Left ventricle myocardium superior (tissue), 1 donor: Measurements from ENCODE around the gene DSCAM. TPM values are rescaled to one million over a fixed set of nuclear protein-coding genes. Genes with fewer than 3 reads are reported as not detected.
A peak's percentile ranks its signal among the peaks of the same experiment; 100 is the strongest.

Source experiments
- ATAC-seq: fragments of 200-7000 bp; cut with Tn5 transposase; one replicate; pipeline ENCODE4 v1.9.1; 2020; ENCODE audit warnings: mild to moderate bottlenecking, moderate library complexity
- DNase-seq: peaks from one replicate; pipeline ENCODE4 v3.0.0-alpha.2; 2020
- intact Hi-C: fragments of 100-400 bp; cut with micrococcal nuclease; formaldehyde crosslinking; loops from one replicate; pipeline ENCODE4 v1.11.0; 2022
- total RNA-seq: library from RNA; stranded (reverse); fragmentation: NEBNext Ultra II Directional; extraction: Animal tissue kit (Norgen Biotek cat#: 25700); gene quantifications from one replicate; pipeline ENCODE4 v1.2.1, GENCODE V29; 2021
- donor health status: DM: no; HTN: yes; CAD: no; lungs with severe emphysema.

Gene DSCAM
- total RNA-seq, 1 donor from 2014 or later: not detected

DNA sequence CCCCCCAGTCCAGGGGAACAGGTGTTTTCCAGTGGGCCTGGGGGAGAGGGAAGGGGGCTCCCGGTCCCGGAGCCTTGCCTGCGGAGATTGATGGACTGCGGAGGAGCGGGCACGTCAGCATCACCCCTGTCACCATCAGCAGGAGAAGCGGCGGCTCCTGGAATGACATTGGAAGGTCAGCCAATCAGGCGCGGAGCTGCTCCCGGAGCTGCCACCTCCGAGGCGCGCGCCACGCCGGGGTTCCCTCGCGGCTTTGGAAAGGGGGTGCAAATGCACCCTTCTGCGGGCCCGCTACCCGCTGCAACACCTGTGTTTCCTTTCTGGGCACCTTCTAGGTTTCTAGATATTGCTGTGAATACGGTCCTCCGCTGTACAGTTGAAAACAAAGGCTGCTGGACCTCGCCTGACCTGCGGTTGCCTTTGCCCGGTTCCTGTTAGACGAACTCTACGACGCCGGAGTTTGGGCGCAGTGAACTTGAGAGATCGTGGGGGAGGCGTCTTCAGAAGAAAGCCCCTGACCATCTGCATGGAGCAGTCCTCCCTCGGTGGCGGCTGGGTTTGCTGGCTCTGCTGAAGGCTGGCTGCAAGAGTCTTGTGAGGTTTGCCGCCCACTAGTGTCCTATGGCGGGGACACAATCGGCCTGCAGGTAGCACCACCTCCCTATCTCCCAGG, 5.3 kb downstream of the DSCAM start:
- ATAC-seq: peak; percentile 93
- intact Hi-C loops: no loop called here
- DNase-seq: peak; percentile 61

DNA sequence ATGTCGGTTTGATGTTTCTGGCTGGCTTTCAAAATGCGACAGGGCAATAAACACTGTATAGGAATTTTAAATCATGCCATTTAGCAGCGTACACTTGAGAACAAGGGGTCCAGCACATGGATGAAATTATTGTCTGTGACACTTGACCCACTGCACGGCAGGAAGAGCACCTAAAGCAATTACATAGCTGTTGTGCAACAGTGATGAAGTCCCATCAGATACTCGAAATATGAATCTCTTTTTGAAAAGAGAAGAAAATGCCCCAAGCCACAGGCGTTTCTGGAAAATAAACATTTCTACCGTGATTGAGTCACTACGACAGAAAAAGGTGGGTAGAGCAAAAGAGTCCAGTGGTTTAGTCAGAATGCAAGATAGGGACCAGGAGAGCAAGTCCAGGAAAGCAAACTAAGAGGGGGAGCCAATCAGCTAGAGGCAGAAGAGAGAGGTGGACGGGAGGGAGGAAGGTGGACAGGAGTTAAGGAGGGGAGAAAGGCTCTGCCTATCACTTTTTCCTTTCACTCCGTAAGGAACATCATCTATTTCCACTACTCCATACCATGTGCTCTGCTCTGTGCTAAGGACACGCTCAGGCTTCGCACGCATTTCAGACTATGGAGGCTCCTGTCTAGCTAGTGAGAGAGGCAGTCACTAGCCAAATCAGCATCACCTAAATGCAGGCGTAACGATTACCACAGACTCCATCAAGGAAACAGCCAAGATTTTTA, 6.4 kb downstream of the DSCAM start:
- intact Hi-C loops: no loop called here
- no peak for DNase-seq
- no peak for ATAC-seq

DNA sequence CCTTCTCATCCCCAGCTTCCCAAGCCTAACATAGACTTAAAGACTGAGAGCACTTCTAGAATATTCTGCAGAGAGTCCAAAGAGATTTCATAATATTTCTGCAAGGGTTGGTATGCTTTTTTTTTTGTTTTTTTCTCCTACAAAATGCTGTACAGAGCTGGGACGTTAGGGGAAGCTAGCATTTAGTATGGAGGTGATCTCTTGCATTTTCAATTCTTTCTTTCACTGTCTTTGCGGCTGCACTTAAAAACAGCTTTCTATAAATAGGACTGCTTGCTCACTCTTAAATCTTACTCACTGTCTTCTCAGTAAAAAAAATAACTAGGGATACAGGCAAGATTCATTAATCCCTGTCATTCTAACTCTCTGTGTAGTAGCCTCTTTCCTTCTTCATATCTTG, 7.4 kb downstream of the DSCAM start:
- intact Hi-C loops: no loop called here
- no peak for ATAC-seq
- DNase-seq: no peak

DNA sequence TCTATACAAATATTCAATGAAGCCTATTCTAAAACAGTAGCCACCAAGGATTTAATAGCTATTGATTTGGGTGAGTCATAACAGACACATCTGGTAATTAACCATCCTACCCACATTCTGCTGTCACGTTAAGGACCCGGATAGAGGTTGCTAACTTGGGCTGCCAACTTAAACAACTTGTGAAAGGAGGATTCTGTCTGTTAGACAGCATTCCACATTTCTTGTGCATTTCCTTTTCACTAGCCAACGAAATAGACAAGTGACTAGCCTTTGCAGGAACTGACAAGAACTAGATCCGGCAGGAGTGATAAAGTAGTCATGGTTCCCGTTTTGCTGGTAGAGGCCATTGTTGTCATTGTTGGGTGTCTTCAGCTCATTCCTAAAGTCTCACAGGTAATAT, 9.5 kb downstream of the DSCAM start:
- DNase-seq (no peak), ATAC-seq (no peak)
- intact Hi-C loops: no loop called here

DNA sequence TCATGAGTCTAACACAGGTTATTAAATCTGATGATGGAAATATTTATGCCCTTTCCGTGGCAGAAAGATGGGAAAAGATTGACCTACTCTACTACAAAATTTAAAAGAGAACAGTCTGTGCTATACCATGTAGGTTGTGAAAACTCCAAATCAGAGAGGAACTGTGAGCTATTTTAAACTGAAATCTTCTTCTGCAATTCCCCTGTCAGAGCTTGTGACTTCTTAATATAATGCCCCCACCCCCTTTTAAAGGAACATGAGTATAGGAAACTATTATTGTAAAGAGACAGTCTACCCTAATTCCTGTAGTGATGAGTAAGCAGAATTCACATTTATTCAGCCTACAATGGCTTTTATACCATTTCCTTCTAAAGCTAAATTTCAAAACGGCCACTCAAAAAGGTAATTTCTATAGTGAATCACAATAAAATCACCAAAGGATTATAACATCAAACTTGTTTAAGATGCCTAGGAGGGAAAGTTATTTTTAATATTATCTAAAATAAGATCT, 11.7 kb downstream of the DSCAM start:
- no peak for DNase-seq
- intact Hi-C loops: no loop called here
- ATAC-seq: no peak

DNA sequence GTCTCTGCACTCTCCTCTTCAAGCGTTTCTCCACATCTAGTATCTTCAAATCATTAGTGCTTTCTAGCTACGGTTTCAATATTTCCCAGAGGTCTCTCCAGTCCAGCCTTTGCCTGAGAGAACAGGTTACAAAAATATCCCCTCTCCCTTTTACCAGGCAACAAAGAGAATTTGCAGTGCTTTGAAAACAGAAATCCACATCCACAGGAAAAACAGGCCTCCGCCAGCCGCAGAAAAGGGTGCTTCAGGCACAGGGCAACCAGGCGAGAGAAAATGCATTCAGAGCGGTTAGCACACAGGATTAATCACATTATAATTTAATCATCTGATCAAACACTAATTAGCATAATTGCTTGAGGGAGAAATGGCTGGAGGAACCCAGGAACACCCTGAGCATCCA, 13.8 kb downstream of the DSCAM start:
- intact Hi-C loops: no loop called here
- ATAC-seq: no peak
- DNase-seq: no peak

DNA sequence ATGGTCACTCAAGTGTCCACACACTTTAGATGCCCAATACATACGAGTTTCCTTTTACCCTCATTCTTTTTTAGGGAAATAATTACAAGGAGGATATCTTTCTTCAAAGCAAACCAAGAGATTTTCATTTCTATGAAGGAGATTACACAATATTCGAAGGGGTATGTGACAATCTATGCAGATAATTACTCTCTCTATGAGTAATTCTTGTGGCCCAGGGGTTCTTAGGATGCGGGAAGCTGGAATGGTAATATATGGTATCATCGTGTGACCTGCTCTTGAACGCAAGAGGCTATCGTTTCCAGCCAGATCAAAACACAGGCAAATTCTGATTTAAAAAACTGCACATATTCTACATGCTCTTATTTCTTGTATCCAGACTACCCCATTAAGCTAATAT, 14.6 kb downstream of the DSCAM start:
- DNase-seq (no peak), ATAC-seq (no peak)
- intact Hi-C loops: no loop called here

DNA sequence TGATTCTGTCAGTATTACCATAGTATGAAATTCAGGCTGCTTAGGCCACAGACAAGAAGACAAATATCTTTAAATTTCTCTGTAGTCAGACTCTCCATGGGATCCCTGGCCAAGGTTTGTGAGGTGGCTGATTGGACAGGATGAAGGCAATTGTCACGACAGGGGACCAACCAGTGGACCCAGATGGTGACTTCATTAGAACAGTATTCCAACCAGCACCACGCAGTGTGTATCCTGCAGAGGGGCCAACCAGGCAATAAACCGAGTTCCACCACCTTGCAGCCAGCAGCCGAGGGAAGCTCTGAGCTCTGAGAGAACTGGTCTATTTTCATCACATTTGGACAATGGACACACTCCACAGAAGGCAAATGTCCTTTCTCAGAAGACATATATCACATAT, 16.1 kb downstream of the DSCAM start:
- DNase-seq: no peak
- intact Hi-C loops: no loop called here
- no peak for ATAC-seq

DNA sequence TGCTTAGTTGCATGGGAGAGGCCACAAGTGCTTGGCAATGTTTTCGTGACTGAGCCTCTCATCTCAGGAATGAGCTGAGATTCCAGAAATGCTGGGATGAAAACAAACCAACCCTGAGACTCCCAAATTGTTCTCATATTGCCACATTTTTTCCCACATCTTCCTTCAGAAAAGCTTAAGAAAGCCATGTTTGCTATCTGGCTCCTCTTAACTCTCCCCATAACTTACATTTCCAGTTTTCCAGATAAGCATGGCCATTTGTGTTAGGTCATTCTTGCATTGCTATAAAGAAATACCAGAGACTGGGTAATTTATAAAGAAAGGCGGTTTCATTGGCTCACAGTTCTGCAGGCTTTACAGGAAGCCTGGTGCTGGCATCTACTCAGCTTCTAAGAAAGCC, 17.2 kb downstream of the DSCAM start:
- DNase-seq (no peak), ATAC-seq (no peak)
- intact Hi-C loops: no loop called here

DNA sequence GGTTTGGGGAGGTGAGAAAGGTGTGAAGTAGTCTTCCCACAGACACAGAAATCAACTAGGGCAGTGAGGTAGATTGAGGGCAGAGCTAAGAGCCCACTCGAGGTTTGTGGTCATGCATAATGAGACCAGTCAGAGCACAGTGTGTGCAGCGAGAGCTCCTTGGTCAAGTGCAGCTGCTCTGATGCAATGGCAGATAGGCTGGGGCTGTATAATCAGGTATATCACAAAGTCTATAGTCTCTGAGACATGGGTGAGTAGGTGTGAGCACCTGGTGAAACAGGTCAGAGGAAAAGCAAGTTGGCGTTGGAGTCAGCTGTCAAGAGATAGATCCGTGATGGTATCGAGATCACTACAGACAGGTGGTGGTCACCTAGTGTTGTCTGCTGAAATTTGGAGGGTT, 17.6 kb downstream of the DSCAM start:
- ATAC-seq: no peak
- DNase-seq: no peak
- intact Hi-C loops: no loop called here

DNA sequence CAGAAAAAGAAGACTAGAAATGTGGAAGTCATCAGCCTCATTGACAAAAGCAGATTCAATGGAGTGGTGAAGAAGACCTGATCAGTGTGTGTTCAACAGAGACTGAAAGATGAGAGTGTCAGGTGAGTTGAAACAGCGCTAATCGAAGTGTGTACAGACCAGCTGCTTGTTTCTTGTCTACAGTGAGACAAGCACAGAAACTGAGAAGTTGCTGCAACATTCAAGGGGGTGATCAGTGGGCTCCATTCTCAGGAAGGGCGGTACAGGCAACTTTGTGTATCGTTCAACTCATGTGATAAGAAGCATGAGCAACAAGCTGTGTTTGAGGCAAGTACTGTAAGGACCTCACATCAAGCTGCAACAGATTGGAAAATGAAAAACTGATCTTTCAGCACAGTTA, 19.4 kb downstream of the DSCAM start:
- intact Hi-C loops: no loop called here
- DNase-seq (no peak), ATAC-seq (no peak)

DNA sequence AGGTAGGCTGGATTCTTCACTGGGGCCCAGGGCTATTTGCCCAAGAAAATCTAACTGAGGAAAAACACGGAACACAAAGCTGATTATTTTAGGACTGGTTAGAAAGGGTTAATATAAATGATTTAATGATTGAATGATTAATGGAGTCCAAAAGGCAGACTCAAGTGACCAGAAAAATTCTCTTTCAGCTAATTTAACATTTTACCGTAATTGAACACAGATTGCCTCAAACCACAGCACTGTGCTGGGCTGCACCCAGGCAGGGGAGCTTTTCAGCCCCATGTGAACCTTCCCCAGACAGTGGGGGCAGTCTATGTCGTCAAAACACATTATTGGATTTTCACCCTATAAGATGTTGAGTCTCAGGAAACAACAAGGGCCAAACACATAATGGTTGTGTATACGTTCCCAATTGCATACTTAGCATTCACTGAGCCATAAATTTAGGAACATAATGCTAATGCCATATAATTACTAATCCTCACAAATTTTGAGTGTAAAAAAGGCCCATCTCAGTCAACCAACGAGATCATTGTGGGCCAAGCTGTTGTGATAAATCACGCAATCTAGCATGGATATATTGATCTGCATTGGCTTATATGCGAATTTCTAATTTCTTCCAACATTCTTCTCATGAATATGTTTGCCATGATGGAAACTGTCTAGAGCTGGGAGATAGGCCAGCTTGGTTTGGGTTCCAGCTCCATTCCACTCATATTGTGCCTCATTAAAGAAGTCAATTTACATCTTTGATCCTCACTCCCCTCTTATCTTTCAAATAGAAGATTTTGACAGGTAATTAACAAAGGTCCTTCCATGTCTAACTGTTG, 27.7 kb downstream of the DSCAM start:
- intact Hi-C loops: no loop called here
- ATAC-seq: no peak
- DNase-seq: no peak

DNA sequence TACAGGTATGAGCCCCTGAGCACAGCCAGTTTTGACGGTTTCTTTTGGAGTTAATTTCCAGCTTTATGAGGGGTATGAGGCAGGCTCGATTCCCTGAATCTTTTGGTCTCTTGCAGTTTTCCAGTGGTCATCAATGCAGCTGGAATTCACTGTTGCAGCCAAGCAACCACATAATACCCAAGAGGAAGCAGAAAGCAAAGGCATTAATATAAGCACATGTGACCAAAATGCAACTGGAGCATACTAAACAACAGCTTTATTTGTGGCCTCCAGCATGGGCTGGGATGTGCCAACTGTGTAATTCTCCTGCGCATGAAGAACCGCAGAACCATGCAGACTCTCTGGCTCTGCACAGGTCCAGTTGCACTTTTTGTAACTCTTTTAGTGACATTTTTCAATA, 33.0 kb downstream of the DSCAM start:
- DNase-seq: no peak
- no peak for ATAC-seq
- intact Hi-C loops: no loop called here

DNA sequence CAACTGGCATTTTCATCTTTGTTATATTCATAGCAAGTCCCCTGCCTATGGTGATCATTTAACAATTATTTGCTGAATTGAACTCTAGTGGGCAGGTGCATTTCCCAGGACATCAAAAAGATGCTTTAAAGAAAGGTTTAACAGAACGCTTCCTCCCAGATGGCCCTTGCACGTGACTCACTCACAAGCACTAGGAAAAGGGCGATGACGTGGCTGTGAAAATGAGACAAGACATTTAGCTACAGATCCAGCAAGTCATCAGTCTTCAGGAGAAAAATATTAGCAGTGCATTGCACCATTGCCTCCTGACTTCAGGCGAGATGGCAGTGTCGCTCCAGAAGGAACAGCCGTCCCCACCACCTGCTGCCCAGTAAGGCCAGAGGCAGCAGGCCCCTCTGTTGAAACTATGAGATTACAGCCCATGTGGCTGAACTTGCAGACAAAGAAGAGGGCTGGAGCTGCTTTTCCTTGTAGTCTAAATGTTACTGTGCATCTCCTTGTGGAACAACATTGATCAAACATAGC, 37.2 kb downstream of the DSCAM start:
- DNase-seq (no peak), ATAC-seq (no peak)
- intact Hi-C loops: no loop called here

DNA sequence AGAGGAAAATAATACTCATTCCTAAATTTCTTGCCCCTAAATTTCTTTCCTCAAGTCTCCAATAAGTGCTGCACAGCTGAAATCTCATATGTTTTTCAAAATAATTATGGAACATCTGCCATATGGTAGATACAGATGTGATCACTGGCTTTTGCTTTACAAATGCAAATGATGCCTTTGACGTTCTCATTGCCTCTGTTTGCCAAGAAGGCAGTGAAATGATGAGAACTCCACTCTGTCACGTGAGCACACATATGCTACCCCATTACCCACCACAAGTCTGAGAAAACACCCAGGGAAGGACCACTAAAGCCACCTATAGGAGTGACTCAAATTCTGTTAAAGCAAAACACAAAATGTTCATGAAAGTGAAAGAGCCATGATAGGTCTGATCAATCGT, 43.9 kb downstream of the DSCAM start:
- DNase-seq: no peak
- intact Hi-C loops: no loop called here
- ATAC-seq: no peak

DNA sequence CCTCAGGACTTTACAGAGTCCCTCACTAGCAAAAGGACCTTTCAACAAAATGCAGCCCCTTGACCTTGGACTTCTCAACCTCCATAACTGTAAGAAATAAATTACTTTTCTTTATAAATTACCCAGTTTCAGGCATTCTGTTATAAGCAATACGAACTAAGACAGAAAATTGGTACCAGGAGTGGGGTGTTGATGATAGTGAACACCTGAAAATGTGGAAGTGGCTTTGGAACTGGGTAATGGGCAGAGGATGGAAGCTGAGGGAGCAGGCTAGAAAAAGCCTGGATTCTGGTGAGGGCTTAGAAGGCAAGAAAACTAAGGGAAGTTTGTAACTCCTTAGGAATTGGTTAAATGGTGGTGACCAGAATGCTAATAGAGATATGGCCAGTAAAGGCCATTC, 46.8 kb downstream of the DSCAM start:
- no peak for ATAC-seq

DNA sequence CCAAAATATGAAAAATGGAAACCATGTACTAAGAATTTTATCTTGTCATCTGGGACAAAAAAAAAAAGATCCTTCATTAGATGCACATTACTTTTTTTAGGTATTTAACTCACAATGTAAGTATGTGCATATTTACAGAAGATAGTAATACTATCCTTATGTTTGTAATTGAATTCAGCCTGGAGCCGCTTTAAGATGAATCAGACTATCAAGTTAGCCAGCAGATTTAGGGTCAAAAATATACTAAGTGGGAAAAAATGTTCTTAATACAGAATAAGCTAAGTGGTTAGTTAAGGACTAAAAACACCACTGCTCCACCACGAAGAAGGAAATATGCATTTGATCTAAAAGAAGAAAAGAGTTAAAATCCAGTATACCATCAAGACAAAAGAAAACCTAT, 49.1 kb downstream of the DSCAM start:
- DNase-seq (no peak), ATAC-seq (no peak)
- intact Hi-C loops: no loop called here

More for the DNA sequence above, 46.8 kb downstream of the DSCAM start:
- no peak for DNase-seq
- intact Hi-C loops: no loop called here

DNA sequence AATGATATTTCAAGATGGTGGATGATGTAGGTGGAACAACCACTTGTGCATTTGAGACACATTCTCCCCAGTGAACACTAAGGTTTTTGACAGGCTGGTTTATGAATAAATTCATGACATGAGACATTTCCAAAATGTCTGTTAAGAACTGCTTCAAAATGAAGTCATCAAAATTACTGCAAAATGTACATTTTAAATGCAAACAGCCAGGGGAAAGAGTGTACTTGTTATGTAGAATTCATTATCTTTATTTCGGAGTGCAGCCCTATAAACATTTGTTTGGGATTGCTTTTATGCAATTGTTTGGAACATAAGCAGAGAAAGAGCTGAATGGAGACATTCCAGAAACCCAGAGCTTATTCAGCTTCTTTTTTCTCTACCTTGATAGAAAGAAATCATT, 49.5 kb downstream of the DSCAM start:
- ATAC-seq: no peak
- no peak for DNase-seq
- intact Hi-C loops: no loop called here

DNA sequence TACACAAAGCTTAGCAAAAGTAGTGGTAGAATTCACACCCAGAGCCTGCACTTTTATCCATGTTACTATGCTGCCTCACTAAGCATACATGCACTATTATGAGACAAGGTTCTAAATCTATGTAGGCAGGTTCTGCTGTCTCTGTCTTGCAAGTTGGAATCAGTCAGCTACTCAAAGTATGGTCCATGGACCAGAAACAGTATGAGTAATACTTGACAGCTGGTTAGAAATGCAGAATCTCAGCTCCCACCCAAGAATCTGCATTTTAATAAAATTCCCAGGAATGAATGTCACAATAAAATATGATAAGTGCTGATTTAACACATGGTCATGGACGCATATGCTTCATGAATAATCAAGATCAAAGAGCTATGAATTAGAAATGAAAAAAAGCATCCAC, 50.5 kb downstream of the DSCAM start:
- DNase-seq: no peak
- no peak for ATAC-seq
- intact Hi-C loops: no loop called here

DNA sequence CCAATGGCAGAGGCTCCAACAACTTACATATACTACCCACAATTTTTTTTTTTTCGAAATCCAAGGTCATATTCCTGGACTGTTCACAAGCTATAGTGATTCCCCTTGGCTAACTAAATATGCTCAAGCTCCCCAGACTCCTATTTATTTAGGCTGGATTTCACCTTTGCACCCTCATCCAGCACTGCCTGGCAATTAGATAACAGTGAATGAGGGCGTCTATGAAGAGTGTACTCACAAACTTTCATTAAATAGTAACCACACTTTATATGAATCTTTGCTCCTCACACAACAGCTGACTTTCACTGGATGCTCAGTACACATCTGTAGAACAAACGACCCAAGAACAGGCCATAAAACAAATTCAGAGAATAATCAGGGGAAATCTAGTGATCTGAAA, 51.6 kb downstream of the DSCAM start:
- DNase-seq (no peak), ATAC-seq (no peak)
- intact Hi-C loops: no loop called here
